GM10248 (cell line): ENCODE results near the gene TGFB1.

ENCODE experiments used
- CTCF ChIA-PET: fragments of 300-600 bp; sonication (Branson Sonifier 250); formaldehyde crosslinking; extraction: SDS; loops from one replicate; lab custom pipeline; 2021; ENCODE audit warnings: antibody characterized with exemption; lab: Yijun Ruan, JAX
- POLR2A ChIA-PET: fragments of 350-650 bp; sonication (Branson Sonifier 250); formaldehyde crosslinking; extraction: SDS; loops from one replicate; lab custom pipeline; 2020; ENCODE audit warnings: antibody characterized with exemption; lab: Yijun Ruan, JAX
- DNase-seq: peaks from one replicate; pipeline ENCODE4 v3.0.0; 2012; ENCODE audit errors: extremely low spot score
- TF ChIP-seq, protein P1 (sequence below): IDR thresholded peaks from 2 replicates; pipeline ENCODE4 v1.5.1; 2012; ENCODE audit warnings: mild to moderate bottlenecking, low read depth; ENCODE audit errors: extremely low read depth, missing control alignments, control extremely low read depth

Gene TGFB1

DNA sequence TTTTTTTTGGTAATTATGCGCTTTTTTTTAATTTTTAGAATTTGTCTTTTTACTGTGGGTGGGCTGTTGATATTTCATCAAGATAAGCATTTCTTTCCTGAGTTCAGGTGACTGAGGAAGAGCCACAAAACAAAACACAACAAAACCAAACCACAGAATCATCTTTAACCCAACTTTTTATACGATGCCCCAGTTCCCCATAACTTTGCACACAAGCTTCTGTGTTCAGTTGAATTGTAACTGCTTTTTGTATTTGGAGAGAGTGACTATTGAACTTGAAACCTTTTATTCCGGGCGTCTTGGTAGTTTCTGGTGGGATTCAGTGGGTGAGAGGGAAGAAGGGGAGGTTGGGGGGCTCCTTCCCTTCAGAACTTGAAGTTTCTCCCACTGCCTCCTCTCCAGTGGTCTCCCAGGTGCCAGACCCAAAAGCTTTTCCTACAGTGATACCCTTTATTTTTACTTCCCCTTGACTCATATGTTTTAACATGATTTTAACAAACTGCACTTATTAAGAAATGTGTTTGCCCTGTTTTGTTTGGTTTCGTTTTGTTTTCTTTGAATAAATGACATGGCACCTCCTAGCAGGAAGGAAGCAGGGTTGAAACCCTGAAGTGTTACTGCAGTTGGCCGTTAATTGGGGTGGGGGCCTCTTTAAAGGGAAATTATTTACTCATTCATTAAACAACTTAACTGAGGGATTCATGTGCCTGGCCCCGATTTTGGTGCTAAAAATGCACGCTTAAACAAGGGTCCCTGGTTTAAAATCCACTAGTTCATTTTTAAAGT lies 46.4 kb downstream of the TGFB1 start:
- POLR2A ChIA-PET, result interaction anchor here (1.8 kb wide), 1 partner anchor 43 kb away, joined by 7 read pairs; the partner anchor contains the start of gene HNRNPUL1
- DNase-seq, result no peak
- CTCF ChIA-PET, result interaction anchor here (0.7 to 6.3 kb wide), 18 partner anchors 10 to 180 kb away, joined by 3 to 124 read pairs (median 6); partner anchors contain the start of gene HNRNPUL1
- TF ChIP-seq, protein P1, sequence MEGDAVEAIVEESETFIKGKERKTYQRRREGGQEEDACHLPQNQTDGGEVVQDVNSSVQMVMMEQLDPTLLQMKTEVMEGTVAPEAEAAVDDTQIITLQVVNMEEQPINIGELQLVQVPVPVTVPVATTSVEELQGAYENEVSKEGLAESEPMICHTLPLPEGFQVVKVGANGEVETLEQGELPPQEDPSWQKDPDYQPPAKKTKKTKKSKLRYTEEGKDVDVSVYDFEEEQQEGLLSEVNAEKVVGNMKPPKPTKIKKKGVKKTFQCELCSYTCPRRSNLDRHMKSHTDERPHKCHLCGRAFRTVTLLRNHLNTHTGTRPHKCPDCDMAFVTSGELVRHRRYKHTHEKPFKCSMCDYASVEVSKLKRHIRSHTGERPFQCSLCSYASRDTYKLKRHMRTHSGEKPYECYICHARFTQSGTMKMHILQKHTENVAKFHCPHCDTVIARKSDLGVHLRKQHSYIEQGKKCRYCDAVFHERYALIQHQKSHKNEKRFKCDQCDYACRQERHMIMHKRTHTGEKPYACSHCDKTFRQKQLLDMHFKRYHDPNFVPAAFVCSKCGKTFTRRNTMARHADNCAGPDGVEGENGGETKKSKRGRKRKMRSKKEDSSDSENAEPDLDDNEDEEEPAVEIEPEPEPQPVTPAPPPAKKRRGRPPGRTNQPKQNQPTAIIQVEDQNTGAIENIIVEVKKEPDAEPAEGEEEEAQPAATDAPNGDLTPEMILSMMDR, result no peak

DNA sequence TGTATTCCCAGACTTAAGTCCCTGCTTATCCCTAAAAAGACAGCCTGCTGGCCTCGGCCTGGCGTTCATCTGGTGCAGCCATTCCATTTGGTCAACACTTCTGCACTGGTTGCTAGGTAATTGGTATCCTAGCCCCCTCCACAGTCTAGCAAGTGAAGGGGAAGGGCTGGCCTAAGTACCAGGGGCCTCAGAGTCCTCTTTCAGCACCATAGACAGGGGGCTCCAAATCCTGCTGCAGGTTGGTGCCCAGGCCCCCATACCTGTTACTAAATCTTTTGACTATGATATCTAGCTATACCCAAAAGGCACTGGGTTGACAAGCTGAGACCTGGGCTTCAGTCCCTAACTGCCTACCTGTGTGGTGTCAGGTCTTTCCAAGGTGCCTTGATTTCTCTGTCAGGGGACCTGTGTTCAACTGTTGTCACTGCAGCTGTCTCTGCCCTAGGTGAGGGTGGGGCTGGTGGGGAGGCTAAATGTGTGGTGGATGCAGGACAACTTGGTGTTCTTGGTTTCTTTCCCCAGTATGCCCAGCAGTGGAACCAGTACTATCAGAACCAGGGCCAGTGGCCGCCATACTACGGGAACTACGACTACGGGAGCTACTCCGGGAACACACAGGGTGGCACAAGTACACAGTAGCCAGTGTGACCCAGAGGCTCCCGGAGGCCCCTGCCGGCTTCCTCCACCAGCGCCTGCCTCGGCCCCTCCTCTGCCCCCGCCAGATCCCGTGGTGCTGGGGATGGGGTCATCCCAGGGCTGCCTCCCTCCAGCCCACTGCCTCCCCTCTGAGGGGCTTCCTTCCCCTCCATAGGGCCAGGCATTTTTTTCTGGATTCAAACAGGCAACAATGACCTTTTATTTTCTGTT lies 47.6 kb downstream of the TGFB1 start:
- DNase-seq, result no peak
- POLR2A ChIA-PET, result no interaction called here

DNA sequence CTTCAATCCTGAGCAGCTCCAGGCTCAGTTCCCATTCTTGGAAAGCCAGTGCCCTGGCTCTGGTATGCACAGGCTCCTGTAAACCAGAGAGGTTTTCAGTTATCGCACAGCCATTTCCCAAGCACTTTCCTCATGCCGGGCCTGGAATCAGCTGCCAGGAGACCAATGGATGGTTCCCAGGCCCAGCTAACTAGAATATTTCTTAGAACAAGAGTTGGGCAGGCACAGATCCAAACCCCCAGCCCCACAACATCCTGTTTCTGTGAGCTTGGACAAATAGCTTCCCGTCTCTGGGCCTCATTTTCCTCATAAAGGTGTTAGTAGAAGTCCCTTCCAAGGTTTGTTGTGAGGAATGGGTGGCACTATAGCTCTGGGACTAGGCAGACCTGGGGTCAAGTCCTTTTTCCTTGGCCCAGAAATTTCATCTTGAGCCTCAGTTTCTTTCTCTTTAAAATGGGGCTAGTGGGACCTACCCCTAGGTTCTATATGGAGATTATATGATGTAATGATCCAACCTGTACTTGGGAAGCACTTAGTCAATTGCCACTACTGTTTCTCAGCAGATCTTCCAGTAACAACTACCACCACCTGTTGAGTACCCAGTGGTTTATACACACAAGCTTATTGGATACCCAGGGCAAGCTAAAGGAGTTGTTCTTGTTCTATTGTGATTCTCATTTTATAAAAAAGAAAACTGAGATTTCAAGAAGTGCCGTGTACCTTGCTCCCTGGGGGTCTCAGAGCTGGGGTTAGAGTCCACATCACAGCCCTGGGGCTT lies 48.8 kb downstream of the TGFB1 start:
- no peak for DNase-seq
- ChIA-PET POLR2A (interaction anchor here (1.0 kb wide), 1 partner anchor 9 kb away, joined by 3 read pairs; no protein-coding TSS in a partner anchor), CTCF (interaction anchor here (0.8 to 2.8 kb wide), 7 partner anchors 9 to 160 kb away, joined by 3 to 10 read pairs (median 3); partner anchors contain the start of gene HNRNPUL1)
- TF ChIP-seq, protein P1, result no peak

More for the DNA sequence above, 47.6 kb downstream of the TGFB1 start:
- TF ChIP-seq, protein P1, result no peak
- CTCF ChIA-PET, result interaction anchor here (1.0 to 6.3 kb wide), 5 partner anchors 10 to 162 kb away, joined by 3 to 124 read pairs (median 4); partner anchors contain the start of gene HNRNPUL1

DNA sequence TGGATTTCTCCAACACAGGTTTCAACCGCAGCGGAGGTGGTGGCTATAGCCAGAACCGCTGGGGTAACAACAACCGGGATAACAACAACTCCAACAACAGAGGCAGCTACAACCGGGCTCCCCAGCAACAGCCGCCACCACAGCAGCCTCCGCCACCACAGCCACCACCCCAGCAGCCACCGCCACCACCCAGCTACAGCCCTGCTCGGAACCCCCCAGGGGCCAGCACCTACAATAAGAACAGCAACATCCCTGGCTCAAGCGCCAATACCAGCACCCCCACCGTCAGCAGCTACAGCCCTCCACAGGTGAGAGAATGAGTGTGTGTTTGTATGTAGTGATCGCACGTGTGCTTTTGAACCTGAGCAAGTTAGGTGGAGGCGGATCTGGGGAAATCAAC lies 49.8 kb downstream of the TGFB1 start:
- no peak for DNase-seq
- ChIA-PET CTCF (interaction anchor here (2.5 to 2.8 kb wide), 2 partner anchors 41 to 49 kb away, joined by 7 to 10 read pairs; partner anchors contain the start of genes HNRNPUL1 and TGFB1), POLR2A (no interaction called here)
- TF ChIP-seq, protein P1, result no peak

DNA sequence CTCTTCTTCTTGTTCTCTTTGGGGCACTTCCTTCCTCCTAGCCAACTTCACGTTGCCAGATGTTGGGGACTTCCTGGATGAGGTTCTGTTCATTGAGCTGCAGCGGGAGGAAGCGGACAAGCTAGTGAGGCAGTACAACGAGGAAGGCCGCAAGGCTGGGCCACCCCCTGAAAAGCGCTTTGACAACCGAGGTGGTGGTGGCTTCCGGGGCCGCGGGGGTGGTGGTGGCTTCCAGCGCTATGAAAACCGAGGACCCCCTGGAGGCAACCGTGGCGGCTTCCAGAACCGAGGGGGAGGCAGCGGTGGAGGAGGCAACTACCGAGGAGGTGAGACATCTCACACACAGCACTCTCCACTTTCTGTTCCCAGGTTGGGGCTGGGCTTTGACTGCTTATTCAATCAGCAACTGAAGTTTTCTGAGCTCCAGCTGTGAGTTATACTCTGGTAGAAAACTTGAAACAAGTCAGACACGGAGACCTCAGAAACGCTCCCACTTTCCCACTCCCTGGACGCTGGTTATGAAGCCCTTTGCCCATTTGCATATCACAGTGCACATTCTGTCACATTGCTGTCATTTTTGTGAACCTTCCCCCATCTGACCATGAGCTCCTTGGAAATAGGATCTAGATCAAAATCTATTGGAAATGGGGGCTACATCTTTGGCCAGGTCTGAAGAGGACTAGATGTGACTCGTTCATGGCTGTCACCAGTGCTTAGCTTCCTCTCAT lies 50.9 kb downstream of the TGFB1 start:
- CTCF ChIA-PET, result interaction anchor here (0.9 to 2.5 kb wide), 6 partner anchors 13 to 137 kb away, joined by 3 to 8 read pairs (median 6); partner anchors contain the start of genes DMAC2 and TGFB1
- POLR2A ChIA-PET, result interaction anchor here (0.7 to 2.6 kb wide), 3 partner anchors 32 to 79 kb away, joined by 3 to 11 read pairs (median 4); partner anchors contain the start of gene HNRNPUL1
- peak; percentile 78 for DNase-seq
- TF ChIP-seq, protein P1, result no peak
